K562 treated with DMSO at 1 percent for 24 hours (cell line): Measurements from ENCODE around the gene ZNF630. TPM values are rescaled to one million over a fixed set of nuclear protein-coding genes. Genes with fewer than 3 reads are reported as not detected.

Experiments
- total RNA-seq: library from RNA; unstranded; fragments of 300-600 nt; gene quantifications from 2 replicates; pipeline ENCODE4 v1.2.3, GENCODE V29; 2022; ENCODE audit warnings: low read depth; ENCODE audit not compliant: insufficient read depth

Gene ZNF630
- 0.44 TPM in 1 of 2 replicates, not detected in the other for total RNA-seq

GRCh38 chrX:48071064-48071985 lies at the start of gene ZNF630:
TSS of gene ZNF630 (minus strand) at chrX:48071640. CDS start at chrX:48066886, 4,754 bp downstream.

Other genes with a start within 250 kb of the ZNF630 start
- gene ZNF81, start 234.7 kb downstream of the ZNF630 start, total RNA-seq = 1.3 and 4.1 TPM in 2 replicates
- 2.5 and 2.7 TPM in 2 replicates for gene ZNF182, start 67.7 kb downstream of the ZNF630 start, total RNA-seq
- not detected in 2 replicates for gene SPACA5, start 64.7 kb downstream of the ZNF630 start, total RNA-seq
- not detected in 2 replicates for gene SPACA5B, start 59.0 kb upstream of the ZNF630 start, total RNA-seq
- 0.76 and 1.1 TPM in 2 replicates for gene SSX5, start 125.2 kb upstream of the ZNF630 start, total RNA-seq
- 80.4 and 98.9 TPM in 2 replicates for gene SSX1, start 183.8 kb upstream of the ZNF630 start, total RNA-seq